ENCODE results near the gene PRDM2. TPM values are rescaled to one million over a fixed set of nuclear protein-coding genes. Genes with fewer than 3 reads are reported as not detected.

PRDM2 gene
- total and polyA plus RNA-seq, 2 of the 13 experiments (the other 11 are each of a cell fraction or from before 2014, with no cell fraction given) = 4.0 to 6.5 TPM

GRCh38 chr1:13788795-13789194 lies 88.8 kb downstream of the PRDM2 start:
- no peak for ATAC-seq
- TF ChIP-seq ZNF451 (CRISPR knock-in tag; IDR thresholded peaks at IDR 0.05) (no peak), ZNF597 (CRISPR knock-in tag; IDR thresholded peaks at IDR 0.05) (no peak), HNRNPUL1 (IDR thresholded peaks at IDR 0.05; ENCODE audit: low read depth, low read length) (no peak), HCFC1 (IDR thresholded peaks at IDR 0.05; ENCODE audit: low read depth, low read length) (no peak), MTF2 (CRISPR knock-in tag; IDR thresholded peaks at IDR 0.05; ENCODE audit: borderline replicate concordance) (no peak), IKZF4 (CRISPR knock-in tag; IDR thresholded peaks at IDR 0.05; ENCODE audit: borderline replicate concordance, low read depth, not compliant biosample characterization) (no peak), IKZF1 (IDR thresholded peaks at IDR 0.05) (no peak), ZEB1 (IDR thresholded peaks at IDR 0.05; ENCODE audit: insufficient replicate concordance, low read depth) (no peak), ZNF773 (CRISPR knock-in tag; IDR thresholded peaks at IDR 0.05; ENCODE audit: borderline replicate concordance) (no peak), ZNF101 (CRISPR knock-in tag; IDR thresholded peaks at IDR 0.05; ENCODE audit: borderline replicate concordance, low read depth) (no peak), KLF16 (CRISPR knock-in tag; IDR thresholded peaks at IDR 0.05) (no peak), ZFYVE20 (CRISPR knock-in tag; IDR thresholded peaks at IDR 0.05; ENCODE audit: borderline replicate concordance, low read depth) (no peak), HNF4G (IDR thresholded peaks at IDR 0.05; ENCODE audit: borderline replicate concordance, low read depth, low read length) (no peak), HNF4G (CRISPR knock-in tag; IDR thresholded peaks at IDR 0.05; ENCODE audit: borderline replicate concordance, low read depth) (no peak), CBX1 (IDR thresholded peaks at IDR 0.05; ENCODE audit: low read depth) (no peak), SAFB2 (CRISPR knock-in tag; IDR thresholded peaks at IDR 0.05; ENCODE audit: borderline replicate concordance, low read depth) (no peak), ZNF468 (CRISPR knock-in tag; IDR thresholded peaks at IDR 0.05) (no peak), ZSCAN21 (CRISPR knock-in tag; IDR thresholded peaks at IDR 0.05; ENCODE audit: borderline replicate concordance) (no peak), ZNF556 (CRISPR knock-in tag; IDR thresholded peaks at IDR 0.05; ENCODE audit: borderline replicate concordance) (no peak), RFXAP (CRISPR knock-in tag; IDR thresholded peaks at IDR 0.05; ENCODE audit: borderline replicate concordance) (no peak)
- peaks cover 0 to 8% of the 10 kb centered on the region in 2 experiments; a peak in 2 of 5 replicates for H3K36me3 ChIP-seq (replicated peaks in 1 of 2; ENCODE audit: control insufficient read depth in 1 of 2, insufficient read depth in 2 of 2, low read length in 2 of 2)

More at GRCh38 chr1:13788795-13789194, 88.8 kb downstream of the PRDM2 start:
- intact Hi-C loops (cut with micrococcal nuclease; ENCODE audit: unreplicated experiment) = no loop called here
- no peaks in the 10 kb centered on the region for H3K27me3 ChIP-seq (ENCODE audit: control insufficient read depth in 1 of 2, insufficient read depth in 2 of 2, low read length in 2 of 2)
- H3K4me2 ChIP-seq (ENCODE audit: low read depth, low read length) = no peak overlapping the region
- DNase-seq (ENCODE audit: low spot score) = no peak
- no peak overlapping the region for H3K4me3 ChIP-seq (replicated peaks in 1 of 3; ENCODE audit: insufficient read depth in 1 of 3, low read depth in 2 of 3, low read length in 3 of 3)
- H3K27ac ChIP-seq (ENCODE audit: extremely low read length, insufficient read depth, low read length) = no peak overlapping the region
- H3K79me2 ChIP-seq (ENCODE audit: insufficient read depth, low read length) = no peaks in the 10 kb centered on the region
- H3K9ac ChIP-seq (ENCODE audit: insufficient read depth, low read depth, low read length) = no peak overlapping the region
- BruUV-seq (replicated peaks) = no TSS peak
- no peaks in the 10 kb centered on the region for H3K4me1 ChIP-seq (ENCODE audit: insufficient read depth, low read length)
- no peaks in the 10 kb centered on the region for H4K20me1 ChIP-seq (ENCODE audit: insufficient read depth, low read length)
- H2AFZ ChIP-seq (ENCODE audit: low read length) = no peak overlapping the region
- FAIRE-seq = no peak
- in situ Hi-C loops (cut with HindIII; ENCODE audit: extremely low pct_ligation_motif_present, low pct_unique_long_range_greater_than_20kb) = no loop called here
- CTCF ChIA-PET (ENCODE audit: low intra/inter-chr PET ratio, low total read pairs) = no interaction called here
- 93% methylated on average over 6 of the region's 6 CpGs for WGBS (ENCODE audit: low lambda C conversion rate)
- no peaks in the 10 kb centered on the region for H3K9me3 ChIP-seq (ENCODE audit: low read length)
- POLR2A ChIA-PET = no interaction called here

Data from HepG2 (cell line).